Endothelial cell of umbilical vein (primary cell): Measurements from ENCODE around the gene CLIC4. TPM values are rescaled to one million over a fixed set of nuclear protein-coding genes. Genes with fewer than 3 reads are reported as not detected.

Experiments used
- BruUV-seq: library from RNA; stranded (reverse); fragments of 400-500 nt; replicated peaks from 2 replicates; lab custom pipeline; 2021; lab: Mats Ljungman, UMichigan
- CTCF ChIA-PET: fragments of 300-600, 350-600 bp; sonication (Branson Sonifier 250); formaldehyde crosslinking; loops from one replicate; lab custom pipeline; 2021; ENCODE audit warnings: antibody characterized with exemption, inconsistent platforms; lab: Charles Lee
- POLR2A ChIA-PET: fragments of 300-600, 350-600 bp; sonication (Branson Sonifier 250); formaldehyde crosslinking; loops from one replicate; lab custom pipeline; 2021; ENCODE audit warnings: antibody characterized with exemption, inconsistent platforms; lab: Charles Lee
- DNase-seq: peaks from one replicate; pipeline ENCODE4 v3.0.0-alpha.2; 2011; ENCODE audit warnings: low read depth, low spot score
- FAIRE-seq: peaks from 2 replicates; lab custom pipeline; 2011; peaks lifted over from hg19 to GRCh38; lab: Jason Lieb, UNC
- H2AFZ ChIP-seq: 2 replicates; pipeline ENCODE4 v1.6.0; 2012; ENCODE audit warnings: low read depth, low read length, control low read depth, inconsistent platforms
- H3K27ac ChIP-seq: 2 replicates; pipeline ENCODE4 v1.5.1; 2011; ENCODE audit warnings: low read depth, mild to moderate bottlenecking, control low read depth, low read length, moderate library complexity; ENCODE audit not compliant: insufficient read depth
- H3K27me3 ChIP-seq, 2 experiments: 2 replicates each; pipeline versions ENCODE4 v1.6.0 to v1.6.1; 2011; ENCODE audit warnings: low read length in 2 of 2, mixed read lengths in 1 of 2; ENCODE audit not compliant: control insufficient read depth in 2 of 2, insufficient read depth in 2 of 2
- H3K36me3 ChIP-seq, 2 experiments: 2 replicates in 1 of 2; 3 replicates in 1 of 2; pipeline ENCODE4 v1.5.1; 2011; ENCODE audit warnings: low read length in 2 of 2, mild to moderate bottlenecking in 1 of 2, moderate library complexity in 1 of 2; ENCODE audit not compliant: control insufficient read depth in 2 of 2, insufficient read depth in 2 of 2; ENCODE audit errors: extremely low read depth in 1 of 2
- H3K4me1 ChIP-seq: 3 replicates; pipeline ENCODE4 v1.5.1; 2011; ENCODE audit warnings: mild to moderate bottlenecking, low read length; ENCODE audit not compliant: control insufficient read depth, insufficient read depth; ENCODE audit errors: extremely low read depth
- H3K4me2 ChIP-seq: 2 replicates; pipeline ENCODE4 v1.6.1; 2011; ENCODE audit warnings: low read length, control low read depth, mixed read lengths; ENCODE audit not compliant: insufficient read depth
- H3K4me3 ChIP-seq, 3 experiments: fragments of 200-600 bp in 1 of 3; sonication (generic), shearing (Covaris generic) in 1 of 3; replicated peaks in 1 of 3; 2 replicates each; pipeline ENCODE4 v1.5.1; 2011 to 2016; ENCODE audit warnings: control low read depth in 3 of 3, low read length in 3 of 3, mild to moderate bottlenecking in 2 of 3, inconsistent platforms in 1 of 3, low read depth in 1 of 3, moderate library complexity in 1 of 3; ENCODE audit not compliant: insufficient read depth in 1 of 3
- H3K79me2 ChIP-seq: 2 replicates; pipeline ENCODE4 v1.6.0; 2012; ENCODE audit warnings: low read length, inconsistent platforms; ENCODE audit not compliant: control insufficient read depth, insufficient read depth
- H3K9ac ChIP-seq: replicated peaks from 2 replicates; pipeline ENCODE3; 2011; ENCODE audit warnings: low read length, control low read depth; ENCODE audit not compliant: insufficient read depth; ENCODE audit errors: extremely low read depth
- H3K9me1 ChIP-seq: replicated peaks from 3 replicates; pipeline ENCODE4 v1.6.0; 2011; ENCODE audit warnings: mild to moderate bottlenecking, low read length; ENCODE audit not compliant: control insufficient read depth, insufficient read depth; ENCODE audit errors: extremely low read depth
- H3K9me3 ChIP-seq: replicated peaks from 2 replicates; pipeline ENCODE4 v1.5.1; 2012; ENCODE audit warnings: low read length, inconsistent platforms; ENCODE audit not compliant: control insufficient read depth, insufficient read depth
- H4K20me1 ChIP-seq: replicated peaks from 2 replicates; pipeline ENCODE3; 2011; ENCODE audit warnings: mild to moderate bottlenecking, low read length; ENCODE audit not compliant: control insufficient read depth, insufficient read depth; ENCODE audit errors: extremely low read depth
- EZH2 ChIP-seq: IDR thresholded peaks from 2 replicates; pipeline ENCODE4 v1.6.1; 2012; ENCODE audit warnings: borderline replicate concordance, low read depth, mild to moderate bottlenecking, moderate library complexity, low read length, inconsistent platforms; ENCODE audit not compliant: severe bottlenecking
- FOS ChIP-seq: IDR thresholded peaks from 2 replicates; pipeline ENCODE4 v1.6.1; 2011; ENCODE audit warnings: mild to moderate bottlenecking, low read length, moderate library complexity, borderline replicate concordance; ENCODE audit not compliant: insufficient read depth
- GATA2 ChIP-seq: IDR thresholded peaks from 2 replicates; pipeline ENCODE4 v1.7.0; 2011; ENCODE audit warnings: low read depth, mild to moderate bottlenecking, moderate library complexity, mixed read lengths, low read length; ENCODE audit not compliant: insufficient read length, insufficient read depth
- JUN ChIP-seq: IDR thresholded peaks from 2 replicates; pipeline ENCODE4 v1.6.1; 2011; ENCODE audit warnings: borderline replicate concordance, low read depth; ENCODE audit not compliant: insufficient read length, insufficient read depth
- MYC ChIP-seq: IDR thresholded peaks from one replicate; pipeline ENCODE4 v1.6.1; 2011; ENCODE audit warnings: mild to moderate bottlenecking, low read depth, low read length
- POLR2A ChIP-seq: IDR thresholded peaks from 2 replicates; pipeline ENCODE4 v1.6.1; 2012; ENCODE audit warnings: low read depth, mild to moderate bottlenecking, control low read depth, low read length
- POLR2AphosphoS5 ChIP-seq: IDR thresholded peaks from 2 replicates; pipeline ENCODE4 v1.6.1; 2012; ENCODE audit warnings: low read depth, mild to moderate bottlenecking, control low read depth, low read length, moderate library complexity; ENCODE audit not compliant: insufficient read depth
- dilution Hi-C: fragments of 300-500 bp; cut with MboI; formaldehyde crosslinking; loops from one replicate; pipeline ENCODE4 v1.15.0; 2019; ENCODE audit warnings: low sequenced_read_pairs; ENCODE audit not compliant: extremely low pct_ligation_motif_present
- intact Hi-C: fragments of 100-400 bp; cut with micrococcal nuclease; formaldehyde crosslinking; loops from one replicate; pipeline ENCODE4 v1.10.0; 2022
- polyA plus RNA-seq, 4 experiments: library from polyadenylated mRNA; depleted of rRNA in 3 of 4; stranded (reverse) in 3 of 4; unstranded in 1 of 4; fragments of >200 nt; gene quantifications; 2 replicates each; pipeline versions ENCODE4 v1.2.1 to v1.2.3, GENCODE V29; 2011 to 2012; ENCODE audit warnings: missing spikeins in 1 of 4
- total RNA-seq: library from RNA; stranded (reverse); gene quantifications from 2 replicates; pipeline ENCODE4 v1.2.3, GENCODE V29; 2021
- TF ChIP-seq, protein P1 (sequence below), 2 donors: IDR thresholded peaks; 1 replicate in 1 of 2; 2 replicates in 1 of 2; pipeline ENCODE4 v1.5.1; 2011; ENCODE audit warnings: low read length in 2 of 2, mild to moderate bottlenecking in 2 of 2, moderate library complexity in 2 of 2, control low read depth in 1 of 2, inconsistent platforms in 1 of 2, low read depth in 1 of 2; ENCODE audit not compliant: insufficient read depth in 1 of 2; ENCODE audit errors: extremely low read depth in 1 of 2
- TF ChIP-seq, protein P2 (sequence below): IDR thresholded peaks from 2 replicates; pipeline ENCODE4 v1.6.1; 2011; ENCODE audit not compliant: insufficient read depth, insufficient read length

The CLIC4 gene
- total and polyA plus RNA-seq, 2 donors (not counting 3 experiments of a cell fraction or from before 2014, with no cell fraction given): 97.5 to 330 TPM

DNA sequence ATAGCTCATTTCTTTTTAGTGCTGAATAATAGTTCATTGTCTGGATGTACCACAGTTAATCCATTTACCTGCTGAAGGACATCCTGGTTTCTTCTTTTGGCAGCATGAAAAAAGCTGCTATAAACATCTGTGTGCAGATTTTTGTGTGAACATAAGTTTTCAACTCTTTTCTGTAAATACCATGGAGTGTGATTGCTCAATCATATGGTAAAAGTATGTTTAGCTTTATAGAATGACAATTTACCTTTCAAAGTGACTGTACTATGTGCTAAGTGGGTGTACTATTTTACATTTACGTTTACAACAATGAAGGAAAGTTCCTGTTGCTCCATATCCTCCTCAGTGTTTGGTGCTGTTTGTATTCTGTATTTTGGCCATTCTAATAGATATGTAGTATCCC is 135.8 kb downstream of the CLIC4 start:
- no peak overlapping the region for H3K4me2 ChIP-seq
- H3K27me3 ChIP-seq: peaks cover 18 to 26% of the 10 kb centered on the region in 2 experiments
- H3K27ac ChIP-seq: no peak overlapping the region
- no peak overlapping the region for H2AFZ ChIP-seq
- dilution Hi-C loops: no loop called here
- no peaks in the 10 kb centered on the region for H4K20me1 ChIP-seq
- no peaks in the 10 kb centered on the region for H3K36me3 ChIP-seq
- intact Hi-C loops: no loop called here
- POLR2A ChIA-PET: no interaction called here
- DNase-seq (no peak), FAIRE-seq (no peak)
- H3K4me3 ChIP-seq: no peak overlapping the region
- BruUV-seq: no TSS peak
- no peaks in the 10 kb centered on the region for H3K9me3 ChIP-seq
- H3K4me1 ChIP-seq: no peaks in the 10 kb centered on the region
- TF ChIP-seq EZH2: no peak
- TF ChIP-seq POLR2A: no peak
- no peaks in the 10 kb centered on the region for H3K9me1 ChIP-seq
- CTCF ChIA-PET: interaction anchor here (1.9 kb wide), 1 partner anchor 17 kb away, joined by 5 read pairs; no protein-coding TSS in a partner anchor
- H3K9ac ChIP-seq: no peak overlapping the region
- H3K79me2 ChIP-seq: no peaks in the 10 kb centered on the region

DNA sequence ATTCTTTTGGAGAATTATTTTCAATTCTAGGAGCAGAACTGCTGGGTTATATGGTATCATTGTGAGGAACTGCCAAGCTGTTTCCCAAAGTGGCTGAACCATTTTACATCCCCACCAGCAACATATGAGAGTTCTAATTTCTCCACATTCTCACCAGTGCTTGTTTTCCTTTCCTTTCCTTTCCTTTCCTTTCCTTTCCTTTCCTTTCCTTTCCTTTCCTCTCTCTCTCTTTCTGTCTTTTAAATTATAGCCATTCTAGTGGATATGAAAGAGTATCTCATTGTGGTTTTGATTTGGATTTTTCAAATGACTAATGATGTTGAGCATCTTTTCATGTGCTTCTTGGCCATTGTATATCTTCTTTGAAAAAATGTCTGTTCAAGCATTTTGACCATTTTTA is 139.5 kb downstream of the CLIC4 start:
- Histone ChIP-seq H3K9me3 (no peaks in the 10 kb centered on the region), H3K27ac (no peak overlapping the region), H3K4me1 (no peaks in the 10 kb centered on the region), H2AFZ (no peak overlapping the region), H3K9me1 (no peaks in the 10 kb centered on the region), H3K9ac (no peak overlapping the region), H3K4me3 (no peak overlapping the region), H3K36me3 (no peaks in the 10 kb centered on the region), H4K20me1 (no peaks in the 10 kb centered on the region), H3K79me2 (no peaks in the 10 kb centered on the region), H3K4me2 (no peak overlapping the region), H3K27me3 (peaks cover 9 to 26% of the 10 kb centered on the region in 2 experiments)
- TF ChIP-seq JUN (no peak), POLR2A (no peak), EZH2 (no peak), GATA2 (no peak), MYC (no peak), FOS (no peak), POLR2AphosphoS5 (no peak)
- TF ChIP-seq, protein P1, sequence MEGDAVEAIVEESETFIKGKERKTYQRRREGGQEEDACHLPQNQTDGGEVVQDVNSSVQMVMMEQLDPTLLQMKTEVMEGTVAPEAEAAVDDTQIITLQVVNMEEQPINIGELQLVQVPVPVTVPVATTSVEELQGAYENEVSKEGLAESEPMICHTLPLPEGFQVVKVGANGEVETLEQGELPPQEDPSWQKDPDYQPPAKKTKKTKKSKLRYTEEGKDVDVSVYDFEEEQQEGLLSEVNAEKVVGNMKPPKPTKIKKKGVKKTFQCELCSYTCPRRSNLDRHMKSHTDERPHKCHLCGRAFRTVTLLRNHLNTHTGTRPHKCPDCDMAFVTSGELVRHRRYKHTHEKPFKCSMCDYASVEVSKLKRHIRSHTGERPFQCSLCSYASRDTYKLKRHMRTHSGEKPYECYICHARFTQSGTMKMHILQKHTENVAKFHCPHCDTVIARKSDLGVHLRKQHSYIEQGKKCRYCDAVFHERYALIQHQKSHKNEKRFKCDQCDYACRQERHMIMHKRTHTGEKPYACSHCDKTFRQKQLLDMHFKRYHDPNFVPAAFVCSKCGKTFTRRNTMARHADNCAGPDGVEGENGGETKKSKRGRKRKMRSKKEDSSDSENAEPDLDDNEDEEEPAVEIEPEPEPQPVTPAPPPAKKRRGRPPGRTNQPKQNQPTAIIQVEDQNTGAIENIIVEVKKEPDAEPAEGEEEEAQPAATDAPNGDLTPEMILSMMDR (IDR thresholded peaks at IDR 0.05; ENCODE audit: extremely low read depth in 1 of 2, insufficient read depth in 1 of 2, low read depth in 1 of 2, low read length in 2 of 2): no peak
- TF ChIP-seq, protein P2, sequence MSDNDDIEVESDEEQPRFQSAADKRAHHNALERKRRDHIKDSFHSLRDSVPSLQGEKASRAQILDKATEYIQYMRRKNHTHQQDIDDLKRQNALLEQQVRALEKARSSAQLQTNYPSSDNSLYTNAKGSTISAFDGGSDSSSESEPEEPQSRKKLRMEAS: no peak
- intact Hi-C loops: no loop called here
- dilution Hi-C loops: no loop called here
- BruUV-seq: no TSS peak
- POLR2A ChIA-PET: interaction anchor here (0.7 kb wide), 1 partner anchor 644 kb away, joined by 4 read pairs; no protein-coding TSS in a partner anchor
- CTCF ChIA-PET: interaction anchor here (2.1 kb wide), 1 partner anchor 14 kb away, joined by 8 read pairs; no protein-coding TSS in a partner anchor
- FAIRE-seq (no peak), DNase-seq (no peak)
